ENCODE data around the gene SLC6A5. TPM values are rescaled to one million over a fixed set of nuclear protein-coding genes. Genes with fewer than 3 reads are reported as not detected.

SLC6A5 gene
- total RNA-seq, 4 donors from 2014 or later = not detected

GRCh38 chr11:20592741-20593140, 6.7 kb upstream of the SLC6A5 start:
- WGBS, 2 donors = 49 to 67% methylated on average over 2 of the region's 2 CpGs
- no peak overlapping the region for H3K4me3 ChIP-seq
- no peaks in the 10 kb centered on the region for H3K9me3 ChIP-seq
- H3K36me3 ChIP-seq = no peaks in the 10 kb centered on the region
- no peak for DNase-seq (ENCODE audit: low spot score in 2 of 2)
- peaks cover 0 to 49% of the 10 kb centered on the region in 2 donors for H3K27me3 ChIP-seq
- H3K27ac ChIP-seq = no peak overlapping the region
- TF ChIP-seq POLR2A (IDR thresholded peaks at IDR 0.05) (no peak), EP300 (IDR thresholded peaks at IDR 0.05) (no peak), CTCF (IDR thresholded peaks at IDR 0.05) (no peak)
- peaks cover 0 to 14% (median 0%) of the 10 kb centered on the region in 4 donors for H3K4me1 ChIP-seq

- H3K4me3 ChIP-seq = no peak overlapping the region
- no peak for DNase-seq (ENCODE audit: low spot score in 2 of 2)
- 79 to 87% methylated on average over 8 of the region's 8 CpGs for WGBS, 2 donors
- TF ChIP-seq EP300 (IDR thresholded peaks at IDR 0.05) (no peak), CTCF (IDR thresholded peaks at IDR 0.05) (no peak), POLR2A (IDR thresholded peaks at IDR 0.05) (no peak)
- no peaks in the 10 kb centered on the region for H3K9me3 ChIP-seq
- H3K4me1 ChIP-seq = peaks cover 0 to 23% (median 0%) of the 10 kb centered on the region in 4 donors
- no peaks in the 10 kb centered on the region for H3K36me3 ChIP-seq
- H3K27me3 ChIP-seq = peaks cover 0 to 66% of the 10 kb centered on the region in 2 donors
- no peak overlapping the region for H3K27ac ChIP-seq
Observed at GRCh38 chr11:20594274-20595061, 4.9 kb upstream of the SLC6A5 start.

GRCh38 chr11:20595101-20595500, 4.3 kb upstream of the SLC6A5 start:
- no peak for DNase-seq (ENCODE audit: low spot score in 2 of 2)
- Histone ChIP-seq H3K36me3 (no peaks in the 10 kb centered on the region), H3K4me1 (peaks cover 0 to 23% (median 0%) of the 10 kb centered on the region in 4 donors), H3K4me3 (no peak overlapping the region), H3K9me3 (no peaks in the 10 kb centered on the region), H3K27ac (no peak overlapping the region), H3K27me3 (peaks cover 0 to 72% of the 10 kb centered on the region in 2 donors)
- TF ChIP-seq EP300 (IDR thresholded peaks at IDR 0.05) (no peak), CTCF (IDR thresholded peaks at IDR 0.05) (no peak), POLR2A (IDR thresholded peaks at IDR 0.05) (no peak)
- 85 to 86% methylated on average over 5 of the region's 5 CpGs for WGBS, 2 donors

GRCh38 chr11:20596205-20597153, 2.9 kb upstream of the SLC6A5 start:
- DNase-seq (ENCODE audit: low spot score in 2 of 2) = no peak
- TF ChIP-seq CTCF (IDR thresholded peaks at IDR 0.05) = no peak
- no peak for TF ChIP-seq POLR2A (IDR thresholded peaks at IDR 0.05)
- no peak for TF ChIP-seq EP300 (IDR thresholded peaks at IDR 0.05)
- Histone ChIP-seq H3K27ac (no peak overlapping the region), H3K9me3 (no peaks in the 10 kb centered on the region), H3K36me3 (no peaks in the 10 kb centered on the region), H3K27me3 (peaks cover 0 to 82% of the 10 kb centered on the region in 2 donors), H3K4me3 (peak overlapping the region in 1 of 4 donors; percentile 23), H3K4me1 (peaks cover 0 to 23% (median 0%) of the 10 kb centered on the region in 4 donors)
- 3 to 4% methylated on average over 53 to 57 of the region's 57 CpGs for WGBS, 2 donors

Measured in tibial nerve (tissue), 4 donors.